GM18868 (cell line): ENCODE measurements around the gene ZNF804A.

Experiments used
- ATAC-seq: cut with Tn5 transposase; IDR thresholded peaks from one replicate; pipeline ENCODE4 v1.9.1; 2021; ENCODE audit warnings: mild to moderate bottlenecking, moderate library complexity; ENCODE audit not compliant: unreplicated experiment

The ZNF804A gene

DNA sequence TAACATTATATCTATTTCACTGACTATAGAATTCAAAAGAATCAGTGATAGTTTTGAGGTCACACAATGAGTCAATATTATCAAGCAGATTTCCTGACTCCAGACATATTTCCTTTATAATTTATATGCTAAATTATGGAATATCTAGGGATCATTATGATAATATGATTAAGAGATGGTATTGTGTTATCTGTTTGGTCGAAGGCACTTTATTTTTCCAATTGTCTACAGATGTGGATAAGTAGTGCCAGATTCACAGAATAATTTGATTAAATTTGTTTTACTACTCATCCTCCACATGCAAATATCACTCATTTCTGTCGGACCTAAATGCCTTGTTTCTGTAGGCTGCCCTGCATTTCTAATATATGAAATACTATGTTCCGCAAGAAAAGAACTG, 4.4 kb downstream of the ZNF804A start:
- ATAC-seq: no peak

GRCh38 chr2:184610891-184611290, 12.6 kb downstream of the ZNF804A start:
- no peak for ATAC-seq

GRCh38 chr2:184611361-184612085, 13.2 kb downstream of the ZNF804A start:
- no peak for ATAC-seq

DNA sequence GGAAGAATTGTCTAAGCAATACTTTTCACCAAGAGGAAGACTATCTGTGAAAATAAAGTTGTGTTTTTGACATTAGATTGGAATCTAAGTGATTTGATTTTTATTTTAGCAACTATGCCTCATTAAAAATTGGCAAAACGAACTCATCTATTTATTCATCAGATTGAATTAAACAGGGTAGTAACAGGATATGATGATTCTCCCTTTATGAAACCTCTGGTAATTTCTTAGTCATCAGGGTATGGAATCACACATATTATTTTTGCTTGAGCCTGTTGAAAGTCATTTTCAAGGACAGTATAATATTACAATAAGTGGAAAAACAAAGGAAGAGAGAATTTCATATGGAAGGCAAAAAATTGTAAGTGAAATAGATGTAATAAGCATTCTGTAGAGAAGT, 22.0 kb downstream of the ZNF804A start:
- no peak for ATAC-seq

GRCh38 chr2:184624311-184624710, 26.0 kb downstream of the ZNF804A start:
- ATAC-seq: no peak

DNA sequence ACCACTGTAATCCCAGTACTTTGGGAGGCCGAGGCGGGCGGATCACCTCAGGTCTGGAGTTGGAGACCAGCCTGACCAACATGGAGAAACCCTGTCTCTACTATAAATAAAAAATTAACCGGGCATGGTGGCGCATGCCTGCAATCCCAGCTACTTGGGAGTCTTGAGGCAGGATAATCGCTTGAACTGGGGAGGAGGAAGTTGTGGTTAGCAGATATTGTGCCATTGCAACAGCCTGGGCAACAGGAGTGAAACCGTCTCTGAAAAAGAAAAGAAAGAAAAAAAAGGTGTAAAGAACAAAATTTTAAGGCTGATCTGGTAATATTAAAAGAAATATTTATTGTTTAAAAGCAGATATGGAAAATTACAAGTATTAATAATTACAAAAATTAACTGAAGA, 29.7 kb downstream of the ZNF804A start:
- ATAC-seq: no peak

DNA sequence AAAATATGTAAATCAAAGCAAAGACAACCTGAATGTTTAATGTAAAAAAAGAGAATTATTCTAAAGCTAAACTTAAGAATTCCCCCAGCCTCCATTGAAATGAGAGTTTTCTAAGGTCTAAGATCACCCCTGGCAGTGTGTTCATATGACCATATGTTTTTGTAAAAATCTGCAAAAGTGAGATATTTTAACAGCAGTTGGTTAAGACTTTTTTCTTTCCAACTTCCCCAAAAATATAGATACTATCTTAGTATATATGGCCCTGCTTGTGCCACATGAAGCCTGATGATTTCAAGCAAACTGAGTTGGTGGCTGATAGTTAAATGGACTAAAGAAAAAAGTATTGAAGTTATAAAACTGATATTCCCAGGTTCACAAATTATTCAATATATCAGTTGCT, 35.4 kb downstream of the ZNF804A start:
- no peak for ATAC-seq

GRCh38 chr2:184637781-184638180, 39.5 kb downstream of the ZNF804A start:
- ATAC-seq: no peak

GRCh38 chr2:184644685-184645084, 46.4 kb downstream of the ZNF804A start:
- ATAC-seq: no peak

GRCh38 chr2:184646177-184646576, 47.8 kb downstream of the ZNF804A start:
- peak; percentile 89 for ATAC-seq

DNA sequence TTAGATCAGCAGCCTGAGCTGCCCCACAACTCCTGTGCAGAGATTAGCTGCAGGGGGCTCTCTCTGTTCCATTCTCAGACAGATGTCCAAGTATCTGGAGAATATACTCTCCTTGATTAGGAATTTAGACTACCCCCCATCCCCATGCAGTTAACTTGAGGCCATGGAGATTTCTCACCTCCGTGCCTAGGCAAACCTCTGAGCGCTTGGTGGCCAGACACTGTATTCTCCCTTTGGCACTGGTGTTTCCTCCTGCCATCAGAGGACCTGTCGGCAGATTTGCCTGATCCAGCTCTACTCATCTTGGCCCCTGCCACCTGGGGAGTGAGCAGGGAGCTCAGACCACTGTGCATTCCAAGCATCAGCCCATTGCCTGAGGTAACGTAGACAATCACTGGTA, 48.3 kb downstream of the ZNF804A start:
- ATAC-seq: no peak

DNA sequence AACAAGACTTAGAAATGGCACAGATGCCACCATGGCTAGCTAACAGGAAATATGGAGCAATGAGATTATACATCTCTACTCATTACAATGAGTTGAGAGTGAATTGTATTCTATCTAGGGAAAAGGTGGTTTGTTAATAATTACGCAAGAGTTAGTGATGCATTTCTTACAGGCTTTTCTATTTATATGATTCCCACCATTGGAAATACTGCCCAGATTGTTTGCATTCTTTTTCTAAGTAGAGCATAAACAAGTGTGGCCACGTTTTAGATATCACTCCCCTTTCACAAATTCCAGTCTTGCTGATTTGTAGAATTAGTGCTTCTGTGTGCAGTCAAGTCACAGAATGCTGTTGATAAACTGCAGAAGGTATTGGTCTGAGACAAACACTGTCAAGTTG, 56.6 kb downstream of the ZNF804A start:
- no peak for ATAC-seq

- no peak for ATAC-seq
Observed at GRCh38 chr2:184677171-184677570, 78.8 kb downstream of the ZNF804A start.

DNA sequence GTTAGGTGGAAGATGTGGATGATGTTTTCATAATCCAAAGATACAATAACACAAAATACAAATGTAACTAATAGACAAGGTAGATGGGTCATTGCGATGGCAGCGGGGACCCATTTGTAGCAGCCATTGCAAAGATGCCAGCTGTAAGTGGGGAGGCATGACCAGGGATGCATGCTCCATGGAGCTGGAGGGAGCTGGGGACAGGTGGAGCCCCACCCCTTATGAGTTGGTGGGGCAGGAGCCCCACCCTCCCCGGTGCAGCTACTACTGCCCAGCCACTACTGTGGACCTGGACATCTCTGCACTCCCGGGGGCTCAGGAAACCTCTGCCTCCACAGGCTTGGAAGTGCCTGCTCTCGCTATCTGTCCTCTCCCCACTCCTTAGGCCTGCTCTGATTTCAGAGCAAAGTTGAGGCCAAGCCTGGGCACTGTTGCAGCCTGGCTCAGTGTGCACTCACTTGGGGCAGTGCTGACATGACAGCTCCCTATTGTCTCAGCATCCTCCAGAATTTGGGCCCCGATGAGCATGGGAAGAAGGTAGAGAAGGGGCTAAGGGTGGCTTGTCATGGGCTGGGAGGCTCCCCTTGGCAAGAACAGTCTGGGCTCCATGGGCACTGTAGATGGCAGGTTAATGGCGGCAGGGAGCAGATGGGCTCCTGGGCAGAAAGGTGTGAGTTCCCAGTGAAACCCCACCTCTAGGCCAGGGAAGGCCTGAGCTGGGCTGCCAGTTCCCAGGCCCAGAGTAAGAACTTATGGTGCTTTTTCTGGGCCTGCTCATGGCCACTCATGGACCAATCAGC, 81.1 kb downstream of the ZNF804A start:
- no peak for ATAC-seq

DNA sequence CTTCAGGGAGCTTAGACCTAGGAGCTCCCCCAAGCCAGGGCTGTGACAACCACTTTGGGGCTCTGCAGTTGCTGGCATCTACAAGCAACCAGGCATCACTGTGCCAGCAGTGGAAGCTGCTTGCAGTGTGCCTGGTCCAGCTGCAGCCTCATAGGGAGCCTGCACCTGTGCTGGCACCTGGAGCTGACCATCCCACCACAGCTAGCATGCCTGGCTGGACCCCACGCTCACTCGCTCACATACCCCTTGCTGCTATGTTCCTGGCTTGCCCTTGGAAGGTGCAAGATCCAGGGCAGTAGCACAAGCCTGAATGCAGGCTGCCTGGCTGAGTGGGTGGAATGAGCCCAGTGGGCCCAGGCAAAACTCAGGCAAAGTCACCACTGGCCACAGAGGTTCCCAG, 82.5 kb downstream of the ZNF804A start:
- ATAC-seq: no peak

DNA sequence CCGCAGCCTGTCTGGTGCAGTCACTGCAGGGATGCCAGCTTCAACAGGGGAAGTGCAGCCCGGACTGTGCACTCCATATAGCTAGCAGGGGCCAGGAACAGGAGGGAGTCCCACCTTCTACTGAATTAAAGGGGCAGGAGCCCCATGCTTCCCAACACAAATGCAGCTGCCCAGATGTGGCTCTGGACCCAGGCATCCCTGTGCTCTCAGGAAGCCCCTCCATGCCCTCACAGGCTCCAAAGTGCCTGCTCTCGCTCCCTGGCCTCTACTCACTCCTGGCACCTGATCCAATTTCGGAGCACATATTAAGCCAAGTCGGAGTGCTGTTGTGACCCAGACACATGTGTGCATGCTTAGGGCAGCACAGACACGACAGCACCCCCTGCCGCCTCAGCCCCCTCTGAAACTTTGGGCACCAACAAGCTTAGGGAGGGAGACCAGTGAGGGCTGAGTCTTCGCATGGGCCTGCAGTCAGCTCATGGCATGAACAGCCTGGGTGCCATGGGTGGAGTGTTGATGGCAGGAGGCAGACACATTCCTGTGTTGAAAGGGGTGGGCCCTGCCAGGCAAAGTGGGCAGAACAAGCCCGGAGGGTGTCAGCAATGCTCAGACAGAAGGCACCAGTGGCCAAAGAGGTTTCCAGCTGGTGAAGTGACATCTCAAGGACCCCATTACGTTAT, 83.5 kb downstream of the ZNF804A start:
- ATAC-seq: no peak

GRCh38 chr2:184683911-184684310, 85.6 kb downstream of the ZNF804A start:
- no peak for ATAC-seq

DNA sequence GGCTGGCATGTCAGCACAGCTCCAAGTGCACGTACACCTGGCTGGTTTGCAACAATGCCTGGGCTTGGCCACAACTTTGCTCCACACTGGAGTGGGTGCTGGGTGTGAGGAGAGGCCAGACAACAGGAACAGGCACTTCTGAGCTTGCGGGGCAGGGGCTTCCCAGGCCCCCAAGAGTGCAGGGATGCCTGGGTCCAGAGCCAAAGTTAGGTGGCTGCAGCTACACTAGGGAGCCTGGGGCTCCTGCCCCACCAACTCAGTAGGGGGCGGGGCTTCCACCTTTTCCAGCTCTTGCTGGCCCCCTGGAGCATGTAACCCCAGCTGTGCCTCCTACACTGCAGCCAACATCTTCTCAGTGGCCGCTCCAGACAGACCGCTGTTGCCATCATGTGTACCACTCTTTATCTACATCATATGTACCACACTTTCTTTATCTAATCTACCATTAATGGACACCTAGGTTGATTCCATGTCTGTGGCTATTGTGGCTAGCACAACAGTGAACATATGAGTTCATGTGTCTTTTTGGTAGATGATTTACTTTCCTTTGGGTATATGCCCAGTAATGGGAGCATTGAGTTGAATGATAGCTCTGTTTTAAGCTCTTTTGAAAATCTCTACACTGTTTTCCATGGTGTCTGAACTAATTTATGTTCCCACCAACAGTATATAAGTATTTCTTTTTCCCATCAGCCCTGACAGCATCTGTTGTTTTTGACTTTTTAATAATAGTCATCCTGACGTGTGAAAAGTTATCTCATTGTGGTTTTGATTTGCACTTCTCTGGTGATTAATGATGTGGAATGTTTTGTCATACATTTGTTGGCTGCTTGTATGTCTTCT, 87.9 kb downstream of the ZNF804A start:
- ATAC-seq: no peak

GRCh38 chr2:184689638-184690037, 91.3 kb downstream of the ZNF804A start:
- no peak for ATAC-seq

GRCh38 chr2:184692141-184692734, 93.9 kb downstream of the ZNF804A start:
- ATAC-seq: no peak

- no peak for ATAC-seq
Observed at GRCh38 chr2:184696644-184697043, 98.3 kb downstream of the ZNF804A start.
